HepG2 (cell line): ENCODE results near the gene CREBZF. TPM values are rescaled to one million over a fixed set of nuclear protein-coding genes. Genes with fewer than 3 reads are reported as not detected.
A peak's percentile ranks its signal among the peaks of the same experiment; 100 is the strongest.

Experiments used
- ATAC-seq: fragments of 200-7000 bp; cut with Tn5 transposase; 3 replicates; pipeline ENCODE4 v1.9.1; 2020; ENCODE audit warnings: mild to moderate bottlenecking, moderate library complexity
- Bru-seq: library from RNA; stranded (reverse); fragments of 400-500 nt; gene quantifications from one replicate; lab custom pipeline; 2021; lab: Mats Ljungman, UMichigan
- BruChase-seq, 2 experiments: library from RNA; stranded (reverse); fragments of 400-500 nt; gene quantifications; one replicate each; lab custom pipeline; 2021; lab: Mats Ljungman, UMichigan
- BruUV-seq: library from RNA; stranded (reverse); fragments of 400-500 nt; replicated peaks from 2 replicates; lab custom pipeline; 2021; lab: Mats Ljungman, UMichigan
- CTCF ChIA-PET: fragments of 300-600 bp; formaldehyde crosslinking; extraction: SDS; loops from one replicate; lab custom pipeline; 2021; ENCODE audit warnings: low total read pairs, inconsistent platforms, low intra/inter-chr PET ratio; lab: Yijun Ruan, JAX
- POLR2A ChIA-PET: fragments of 350-600 bp; sonication (Branson Sonifier 250); formaldehyde crosslinking; loops from one replicate; lab custom pipeline; 2020; ENCODE audit warnings: antibody characterized with exemption, inconsistent platforms; lab: Yijun Ruan, JAX
- DNase-seq: peaks from one replicate; pipeline ENCODE4 v3.0.0-alpha.2; 2015; ENCODE audit warnings: low spot score
- FAIRE-seq: peaks from 3 replicates; lab custom pipeline; 2011; peaks lifted over from hg19 to GRCh38; lab: Jason Lieb, UNC
- H2AFZ ChIP-seq: one replicate; pipeline ENCODE4 v1.6.1; 2011; ENCODE audit warnings: low read length, inconsistent platforms
- H3K27ac ChIP-seq: fragments of 300-600 bp; 3 replicates; pipeline ENCODE4 v1.8.0; 2011; ENCODE audit warnings: mixed run types, mild to moderate bottlenecking, mixed read lengths, low read length, inconsistent platforms; ENCODE audit not compliant: insufficient read depth; ENCODE audit errors: extremely low read length
- H3K27me3 ChIP-seq, 2 experiments: fragments of 200-600 bp in 1 of 2; 2 replicates in 1 of 2; 3 replicates in 1 of 2; pipeline versions ENCODE4 v1.6.0 to v1.8.0; 2011; ENCODE audit warnings: low read length in 2 of 2, mild to moderate bottlenecking in 2 of 2, moderate library complexity in 2 of 2, inconsistent platforms in 1 of 2; ENCODE audit not compliant: insufficient read depth in 2 of 2, control insufficient read depth in 1 of 2
- H3K36me3 ChIP-seq, 2 experiments: fragments of 200-600 bp in 1 of 2; replicated peaks in 1 of 2; 2 replicates in 1 of 2; 3 replicates in 1 of 2; pipeline versions ENCODE4 v1.5.1 to v1.8.0; 2011; ENCODE audit warnings: low read length in 2 of 2, inconsistent platforms in 1 of 2; ENCODE audit not compliant: insufficient read depth in 2 of 2, control insufficient read depth in 1 of 2
- H3K4me1 ChIP-seq: 2 replicates; pipeline ENCODE4 v1.5.1; 2012; ENCODE audit warnings: low read length, inconsistent platforms; ENCODE audit not compliant: insufficient read depth
- H3K4me2 ChIP-seq: 2 replicates; pipeline ENCODE4 v1.6.0; 2011; ENCODE audit warnings: low read depth, low read length, inconsistent platforms
- H3K4me3 ChIP-seq, 3 experiments: fragments of 200-600 bp in 1 of 3; sonication (generic), shearing (Covaris generic) in 1 of 3; replicated peaks in 1 of 3; 2 replicates each; pipeline ENCODE4 v1.5.1; 2011 to 2016; ENCODE audit warnings: low read length in 3 of 3, inconsistent platforms in 2 of 3, low read depth in 2 of 3, mild to moderate bottlenecking in 2 of 3, control low read depth in 1 of 3, mixed read lengths in 1 of 3; ENCODE audit not compliant: insufficient read depth in 1 of 3
- H3K79me2 ChIP-seq: one replicate; pipeline ENCODE4 v1.6.1; 2011; ENCODE audit warnings: low read length, inconsistent platforms; ENCODE audit not compliant: insufficient read depth
- H3K9ac ChIP-seq: 2 replicates; pipeline ENCODE4 v1.6.0; 2011; ENCODE audit warnings: mild to moderate bottlenecking, low read depth, low read length, inconsistent platforms; ENCODE audit not compliant: insufficient read depth
- H3K9me3 ChIP-seq: 2 replicates; pipeline ENCODE4 v1.5.1; 2012; ENCODE audit warnings: mild to moderate bottlenecking, low read length
- H4K20me1 ChIP-seq: 2 replicates; pipeline ENCODE4 v1.6.0; 2011; ENCODE audit warnings: inconsistent platforms, mild to moderate bottlenecking, low read length, moderate library complexity; ENCODE audit not compliant: insufficient read depth
- ARID5B ChIP-seq: IDR thresholded peaks from 2 replicates; pipeline ENCODE4 v1.4.0; 2020; ENCODE audit warnings: mild to moderate bottlenecking, missing genetic modification reagents
- CREB1 ChIP-seq, 2 experiments: fragments of 450-650 bp in 1 of 2; IDR thresholded peaks; 2 replicates each; pipeline ENCODE4 v1.6.1; 2016 to 2017; ENCODE audit warnings: control low read depth in 1 of 2, mild to moderate bottlenecking in 1 of 2, missing compliant biosample characterization in 1 of 2, missing genetic modification characterization in 1 of 2
- NFE2 ChIP-seq: sonication (generic); formaldehyde crosslinking; IDR thresholded peaks from 2 replicates; pipeline ENCODE4 v1.4.0; 2020; ENCODE audit warnings: missing genetic modification reagents
- REPIN1 ChIP-seq: sonication (generic); formaldehyde crosslinking; IDR thresholded peaks from 2 replicates; pipeline ENCODE4 v1.8.0; 2022; ENCODE audit warnings: missing genetic modification reagents, low read depth, mild to moderate bottlenecking, borderline replicate concordance
- TRIM24 ChIP-seq: sonication (generic); formaldehyde crosslinking; IDR thresholded peaks from 2 replicates; pipeline ENCODE4 v1.8.0; 2022; ENCODE audit warnings: mild to moderate bottlenecking, missing genetic modification reagents
- ZNF260 ChIP-seq: sonication (generic); formaldehyde crosslinking; IDR thresholded peaks from 2 replicates; pipeline ENCODE4 v1.4.0; 2020; ENCODE audit warnings: missing genetic modification reagents, low read depth, mild to moderate bottlenecking, borderline replicate concordance
- ZNF451 ChIP-seq: sonication (generic); formaldehyde crosslinking; IDR thresholded peaks from 2 replicates; pipeline ENCODE4 v1.5.0; 2020; ENCODE audit warnings: mild to moderate bottlenecking, missing genetic modification reagents
- ZNF557 ChIP-seq: sonication (generic); formaldehyde crosslinking; IDR thresholded peaks from 2 replicates; pipeline ENCODE4 v1.4.0; 2020; ENCODE audit warnings: missing genetic modification reagents
- ZNF619 ChIP-seq: sonication (generic); formaldehyde crosslinking; IDR thresholded peaks from 2 replicates; pipeline ENCODE4 v1.4.0; 2020; ENCODE audit warnings: mild to moderate bottlenecking, missing genetic modification reagents
- ZNF784 ChIP-seq: sonication (generic); formaldehyde crosslinking; IDR thresholded peaks from 2 replicates; pipeline ENCODE4 v1.5.1; 2020; ENCODE audit warnings: missing genetic modification reagents, mild to moderate bottlenecking, borderline replicate concordance
- ZSCAN30 ChIP-seq: sonication (generic); formaldehyde crosslinking; IDR thresholded peaks from 2 replicates; pipeline ENCODE4 v1.5.0; 2020; ENCODE audit warnings: mild to moderate bottlenecking, missing genetic modification reagents
- WGBS: methylation state at CpG from one replicate; pipeline ENCODE4 v1.1.6; 2017; ENCODE audit warnings: low lambda C conversion rate; 5-methylcytosine and 5-hydroxymethylcytosine counted together
- in situ Hi-C: cut with HindIII; loops from 2 replicates; pipeline ENCODE4 v1.10.0; 2017; ENCODE audit warnings: low pct_unique_long_range_greater_than_20kb; ENCODE audit not compliant: extremely low pct_ligation_motif_present
- intact Hi-C: fragments of 100-400 bp; cut with micrococcal nuclease; formaldehyde crosslinking; loops from one replicate; pipeline ENCODE4 v1.10.0; 2022; ENCODE audit not compliant: unreplicated experiment
- long read RNA-seq, 2 experiments: library from RNA in 1 of 2; library from polyadenylated mRNA in 1 of 2; stranded (forward) in 1 of 2; unstranded in 1 of 2; transcript quantifications; one replicate each; pipeline ENCODE4 v2.0.0, GENCODE V29; 2019 to 2022
- polyA minus RNA-seq, 3 experiments: library from RNA; depleted of rRNA, polyadenylated mRNA; stranded (reverse); fragments of >200 nt; gene quantifications; 2 replicates each; pipeline ENCODE4 v1.2.3, GENCODE V29; 2011; ENCODE audit warnings: low replicate concordance in 1 of 3
- polyA plus RNA-seq, 8 experiments: library from polyadenylated mRNA; depleted of rRNA in 3 of 8; stranded (reverse) in 7 of 8; unstranded in 1 of 8; fragments of >200 nt; fragmentation: Illumina TruSeq in 4 of 8; extraction: Trizol in 4 of 8; gene quantifications; 2 replicates each; pipeline versions ENCODE4 v1.2.1 to v1.2.3, GENCODE V29; 2011 to 2016; ENCODE audit warnings: low read depth in 4 of 8, missing spikeins in 1 of 8, mixed read lengths in 1 of 8; ENCODE audit not compliant: insufficient read depth in 1 of 8
- total RNA-seq, 5 experiments: library from RNA; depleted of rRNA; stranded (reverse); fragments of >200 nt; fragmentation: Illumina TruSeq; extraction: Trizol; gene quantifications; 2 replicates each; pipeline ENCODE4 v1.2.3, GENCODE V29; 2016; ENCODE audit warnings: low read depth in 1 of 5

The CREBZF gene
- total RNA-seq (2016; rRNA removed; fragmentation: Illumina TruSeq; extraction: Trizol), result 17.2 and 43.1 TPM in 2 replicates
- total RNA-seq (2016; cell fraction: cytosol; rRNA removed; fragmentation: Illumina TruSeq; extraction: Trizol; ENCODE audit: low read depth), result 3.9 and 5.1 TPM in 2 replicates
- total RNA-seq (2016; cell fraction: insoluble cytoplasmic fraction; rRNA removed; fragmentation: Illumina TruSeq; extraction: Trizol), result 17.1 and 41.7 TPM in 2 replicates
- 8.8 and 10.3 TPM in 2 replicates for total RNA-seq (2016; cell fraction: membrane; rRNA removed; fragmentation: Illumina TruSeq; extraction: Trizol)
- 113 and 114 TPM in 2 replicates for total RNA-seq (2016; cell fraction: nucleus; rRNA removed; fragmentation: Illumina TruSeq; extraction: Trizol)
- polyA plus RNA-seq (2011; rRNA removed), result 30.6 and 31.1 TPM in 2 replicates
- 9.3 and 10.4 TPM in 2 replicates for polyA plus RNA-seq (2011; cell fraction: cytosol; rRNA removed)
- 173 and 179 TPM in 2 replicates for polyA plus RNA-seq (2011; cell fraction: nucleus; rRNA removed)
- 30.0 and 33.9 TPM in 2 replicates for polyA plus RNA-seq (2012)
- 1.7 and 3.1 TPM in 2 replicates for polyA plus RNA-seq (2016; cell fraction: cytosol; fragmentation: Illumina TruSeq; extraction: Trizol; ENCODE audit: low read depth)
- 17.0 and 19.9 TPM in 2 replicates for polyA plus RNA-seq (2016; cell fraction: insoluble cytoplasmic fraction; fragmentation: Illumina TruSeq; extraction: Trizol; ENCODE audit: low read depth)
- polyA plus RNA-seq (2016; cell fraction: membrane; fragmentation: Illumina TruSeq; extraction: Trizol; ENCODE audit: low read depth), result 4.9 and 6.4 TPM in 2 replicates
- polyA plus RNA-seq (2016; cell fraction: nucleus; fragmentation: Illumina TruSeq; extraction: Trizol; ENCODE audit: insufficient read depth, low read depth), result 164 and 170 TPM in 2 replicates
- 15.7 and 25.6 TPM in 2 replicates for polyA minus RNA-seq (2011; rRNA and poly(A)+ RNA removed; ENCODE audit: low replicate concordance)
- 8.6 and 12.7 TPM in 2 replicates for polyA minus RNA-seq (2011; cell fraction: cytosol; rRNA and poly(A)+ RNA removed)
- 144 and 161 TPM in 2 replicates for polyA minus RNA-seq (2011; cell fraction: nucleus; rRNA and poly(A)+ RNA removed)
- percentile 85 among the genes with signal in this experiment for Bru-seq, nascent RNA
- percentile 91 among the genes with signal in this experiment for BruChase-seq, experiment 1, labeled RNA remaining after a 6-hour chase
- BruChase-seq, experiment 2, labeled RNA remaining after a 2-hour chase, result percentile 95 among the genes with signal in this experiment
- long read RNA-seq, experiment 1, full-length matches to known transcripts, result 7 of 11 reads
- long read RNA-seq, experiment 1, partial matches to known transcripts, result 1 of 11 reads
- long read RNA-seq, experiment 1, other reads (novel, unspliced or antisense), result 3 of 11 reads
- long read RNA-seq, experiment 2, full-length matches to known transcripts, result 6 of 8 reads
- long read RNA-seq, experiment 2, partial matches to known transcripts, result 2 of 8 reads
- long read RNA-seq, experiment 2, other reads (novel, unspliced or antisense), result 0 of 8 reads

GRCh38 chr11:85664615-85665481 is at the start of gene CREBZF:
Gene CREBZF, minus strand, starts transcription at chr11:85665129. Its CDS starts 254 bp downstream, at chr11:85664875.
- Histone ChIP-seq H3K36me3 (no peaks in the 10 kb centered on the region), H3K27me3 (no peaks in the 10 kb centered on the region; a peak in 1 of 5 replicates), H3K9ac (peak within 1 kb of the TSS; percentile 98), H3K9me3 (no peaks in the 10 kb centered on the region), H4K20me1 (peaks cover 29% of the 10 kb centered on the region), H3K27ac (peak within 1 kb of the TSS; percentile 98), H3K4me2 (peak within 1 kb of the TSS; percentile 88), H3K79me2 (peaks cover 46% of the 10 kb centered on the region), H2AFZ (peak within 1 kb of the TSS; percentile 94), H3K4me3 (peak within 1 kb of the TSS; percentile 72 to 95 (median 86)), H3K4me1 (peaks cover 40% of the 10 kb centered on the region)
- intact Hi-C loops (loop anchor here (1.0 to 2.0 kb wide), 3 partner anchors 16 to 70 kb away; partner anchors contain the start of gene TMEM126B), in situ Hi-C loops (no loop called here)
- FAIRE-seq (peak; percentile 75), DNase-seq (peak; percentile 85), ATAC-seq (peak; percentile 94)
- ChIA-PET POLR2A (interaction anchor here (0.8 to 10.0 kb wide), 9 partner anchors 10 to 38 kb away, joined by 3 to 112 read pairs (median 4); partner anchors contain the start of genes DLG2, TMEM126A and TMEM126B), CTCF (no interaction called here)
- WGBS, result under 1% methylated on average over 48 of the region's 67 CpGs
- BruUV-seq, result TSS peak; percentile 48
- TF ChIP-seq TRIM24 (no peak), ZNF619 (CRISPR knock-in tag) (peak; percentile 70; the same call in 1 of the 2 replicates), ZNF451 (no peak; the same call in none of the 2 replicates), CREB1 (IDR thresholded peaks at IDR 0.05) (peak; percentile 87), CREB1 (CRISPR knock-in tag; IDR thresholded peaks at IDR 0.05) (peak; percentile 82), ZNF260 (no peak), ZSCAN30 (CRISPR knock-in tag) (no peak), NFE2 (peak; percentile 13; the same call in 1 of the 2 replicates), ZNF557 (0 out of 2 replicates have a peak, but pooled peaks have one; percentile 24), REPIN1 (CRISPR knock-in tag) (no peak; the same call in 1 of the 2 replicates), ARID5B (peak; percentile 40; the same call in 1 of the 2 replicates), ZNF784 (peak; percentile 80; the same call in 1 of the 2 replicates)
